GM06990 (cell line): ENCODE data around the gene KIAA1549.

ENCODE experiments used
- DNase-seq: peaks from one replicate; pipeline ENCODE4 v3.0.0-alpha.2; 2011; ENCODE audit not compliant: insufficient read length; ENCODE audit errors: extremely low read depth
- H3K27me3 ChIP-seq: replicated peaks from 2 replicates; pipeline ENCODE4 v1.6.0; 2011; ENCODE audit warnings: low read length; ENCODE audit not compliant: control insufficient read depth, insufficient read depth
- H3K36me3 ChIP-seq: 2 replicates; pipeline ENCODE4 v1.5.1; 2011; ENCODE audit warnings: low read length; ENCODE audit not compliant: control insufficient read depth, insufficient read depth
- H3K4me3 ChIP-seq: replicated peaks from 2 replicates; pipeline ENCODE4 v1.5.1; 2011; ENCODE audit warnings: low read depth, mild to moderate bottlenecking, control low read depth, low read length
- CTCF ChIP-seq: IDR thresholded peaks from 2 replicates; pipeline ENCODE4 v1.5.1; 2011; ENCODE audit warnings: low read length, control low read depth, mild to moderate bottlenecking, inconsistent platforms; ENCODE audit not compliant: insufficient read depth, poor library complexity, severe bottlenecking

The KIAA1549 gene

GRCh38 chr7:138878051-138878450 lies 103.1 kb downstream of the KIAA1549 start:
- H3K36me3 ChIP-seq = no peaks in the 10 kb centered on the region
- no peak for DNase-seq
- no peaks in the 10 kb centered on the region for H3K27me3 ChIP-seq
- H3K4me3 ChIP-seq = no peak overlapping the region
- no peak for TF ChIP-seq CTCF

- no peak for TF ChIP-seq CTCF
Measured at GRCh38 chr7:138876326-138876725, 104.9 kb downstream of the KIAA1549 start.

GRCh38 chr7:138875794-138876193 lies 105.4 kb downstream of the KIAA1549 start:
- Histone ChIP-seq H3K27me3 (no peaks in the 10 kb centered on the region), H3K36me3 (no peaks in the 10 kb centered on the region), H3K4me3 (no peak overlapping the region)
- TF ChIP-seq CTCF = no peak
- no peak for DNase-seq

More at GRCh38 chr7:138876326-138876725, 104.9 kb downstream of the KIAA1549 start:
- no peaks in the 10 kb centered on the region for H3K36me3 ChIP-seq
- H3K27me3 ChIP-seq = no peaks in the 10 kb centered on the region
- no peak overlapping the region for H3K4me3 ChIP-seq
- DNase-seq = no peak

GRCh38 chr7:138873220-138873892 lies 107.8 kb downstream of the KIAA1549 start:
- Histone ChIP-seq H3K27me3 (no peaks in the 10 kb centered on the region), H3K4me3 (no peak overlapping the region), H3K36me3 (no peaks in the 10 kb centered on the region; the same call in 1 of the 2 replicates)
- no peak for TF ChIP-seq CTCF
- no peak for DNase-seq

GRCh38 chr7:138872576-138872975 lies 108.6 kb downstream of the KIAA1549 start:
- Histone ChIP-seq H3K4me3 (no peak overlapping the region), H3K36me3 (no peaks in the 10 kb centered on the region; the same call in 1 of the 2 replicates), H3K27me3 (no peaks in the 10 kb centered on the region)
- no peak for TF ChIP-seq CTCF
- DNase-seq = no peak

GRCh38 chr7:138871814-138872090 lies 109.4 kb downstream of the KIAA1549 start:
- no peaks in the 10 kb centered on the region for H3K27me3 ChIP-seq

More at GRCh38 chr7:138871814-138872090, 109.4 kb downstream of the KIAA1549 start:
- no peak for DNase-seq
- no peak overlapping the region for H3K4me3 ChIP-seq
- TF ChIP-seq CTCF = no peak
- H3K36me3 ChIP-seq = no peaks in the 10 kb centered on the region; the same call in 1 of the 2 replicates
